Keratinocyte (primary cell): Measurements from ENCODE around the gene ETF1. TPM values are rescaled to one million over a fixed set of nuclear protein-coding genes. Genes with fewer than 3 reads are reported as not detected.

Experiments
- DNase-seq: peaks from one replicate; pipeline ENCODE4 v3.0.0-alpha.2; 2011; ENCODE audit warnings: low read depth, missing footprints, low spot score
- FAIRE-seq: peaks from 2 replicates; lab custom pipeline; 2011; peaks lifted over from hg19 to GRCh38; lab: Jason Lieb, UNC
- H2AFZ ChIP-seq: 2 replicates; pipeline ENCODE4 v1.6.0; 2012; ENCODE audit warnings: low read length, control low read depth, inconsistent platforms; ENCODE audit not compliant: control insufficient read depth
- H3K27ac ChIP-seq: 2 replicates; pipeline ENCODE4 v1.5.1; 2011; ENCODE audit warnings: low read length; ENCODE audit not compliant: control insufficient read depth, insufficient read depth
- H3K27me3 ChIP-seq: 3 replicates; pipeline ENCODE4 v1.6.0; 2011; ENCODE audit warnings: low read length; ENCODE audit not compliant: control insufficient read depth, insufficient read depth; ENCODE audit errors: extremely low read depth
- H3K36me3 ChIP-seq, 2 experiments: 2 replicates in 1 of 2; 3 replicates in 1 of 2; pipeline ENCODE4 v1.5.1; 2011; ENCODE audit warnings: low read length in 2 of 2, mild to moderate bottlenecking in 1 of 2; ENCODE audit not compliant: control insufficient read depth in 2 of 2, insufficient read depth in 2 of 2; ENCODE audit errors: extremely low read depth in 1 of 2
- H3K4me1 ChIP-seq: 3 replicates; pipeline ENCODE4 v1.5.1; 2011; ENCODE audit warnings: low read length; ENCODE audit not compliant: control insufficient read depth, insufficient read depth; ENCODE audit errors: extremely low read depth
- H3K4me2 ChIP-seq: 3 replicates; pipeline ENCODE4 v1.6.0; 2011; ENCODE audit warnings: low read depth, low read length; ENCODE audit not compliant: control insufficient read depth, insufficient read depth; ENCODE audit errors: extremely low read depth
- H3K4me3 ChIP-seq, 3 experiments: fragments of 200-600 bp in 1 of 3; sonication (generic) in 1 of 3; 2 replicates in 2 of 3; 3 replicates in 1 of 3; pipeline ENCODE4 v1.5.1; 2011 to 2016; ENCODE audit warnings: low read length in 3 of 3, mild to moderate bottlenecking in 3 of 3, control low read depth in 2 of 3, inconsistent platforms in 1 of 3, low read depth in 1 of 3, mixed read lengths in 1 of 3, mixed run types in 1 of 3, moderate library complexity in 1 of 3; ENCODE audit not compliant: control insufficient read depth in 2 of 3, insufficient read depth in 2 of 3; ENCODE audit errors: extremely low read depth in 1 of 3
- H3K79me2 ChIP-seq: 2 replicates; pipeline ENCODE4 v1.6.0; 2012; ENCODE audit warnings: low read length; ENCODE audit not compliant: control insufficient read depth, insufficient read depth
- H3K9ac ChIP-seq: 3 replicates; pipeline ENCODE4 v1.6.0; 2011; ENCODE audit warnings: low read length; ENCODE audit not compliant: control insufficient read depth, insufficient read depth; ENCODE audit errors: extremely low read depth
- H3K9me1 ChIP-seq: 3 replicates; pipeline ENCODE4 v1.6.0; 2011; ENCODE audit warnings: low read length; ENCODE audit not compliant: control insufficient read depth, insufficient read depth; ENCODE audit errors: extremely low read depth
- H3K9me3 ChIP-seq: 2 replicates; pipeline ENCODE4 v1.5.1; 2012; ENCODE audit warnings: low read depth, low read length; ENCODE audit not compliant: control insufficient read depth
- H4K20me1 ChIP-seq: 3 replicates; pipeline ENCODE4 v1.6.0; 2011; ENCODE audit warnings: low read length; ENCODE audit not compliant: control insufficient read depth, insufficient read depth; ENCODE audit errors: extremely low read depth
- CTCF ChIP-seq, 3 experiments: IDR thresholded peaks in 1 of 3; conservative IDR thresholded peaks in 1 of 3; optimal IDR thresholded peaks in 1 of 3; 2 replicates in 2 of 3; 3 replicates in 1 of 3; pipeline versions ENCODE3 to v1.5.1; 2011; ENCODE audit warnings: low read length in 3 of 3, mild to moderate bottlenecking in 3 of 3, moderate library complexity in 2 of 3, control low read depth in 1 of 3, inconsistent platforms in 1 of 3; ENCODE audit not compliant: insufficient read depth in 2 of 3; ENCODE audit errors: extremely low read depth in 1 of 3
- EZH2 ChIP-seq: IDR thresholded peaks from one replicate; pipeline ENCODE4 v1.6.1; 2012; ENCODE audit warnings: inconsistent platforms, mild to moderate bottlenecking, low read length, moderate library complexity
- dilution Hi-C: fragments of 300-500 bp; cut with MboI; formaldehyde crosslinking; loops from one replicate; pipeline ENCODE4 v1.7.0; 2020; ENCODE audit warnings: low sequenced_read_pairs; ENCODE audit not compliant: extremely low pct_ligation_motif_present
- polyA plus RNA-seq, 5 experiments: library from polyadenylated mRNA; depleted of rRNA in 3 of 5; stranded (reverse) in 3 of 5; stranded (forward) in 1 of 5; unstranded in 1 of 5; fragments of >200 nt; gene quantifications; 1 replicate in 1 of 5; 2 replicates in 3 of 5; 3 replicates in 1 of 5; pipeline versions ENCODE4 v1.2.1 to v1.2.3, GENCODE V29; 2011 to 2012; ENCODE audit warnings: missing spikeins in 2 of 5, low read depth in 1 of 5, low replicate concordance in 1 of 5

The ETF1 gene
- polyA plus RNA-seq, 1 donor (not counting 4 experiments of a cell fraction or from before 2014, with no cell fraction given) = 137 TPM

DNA sequence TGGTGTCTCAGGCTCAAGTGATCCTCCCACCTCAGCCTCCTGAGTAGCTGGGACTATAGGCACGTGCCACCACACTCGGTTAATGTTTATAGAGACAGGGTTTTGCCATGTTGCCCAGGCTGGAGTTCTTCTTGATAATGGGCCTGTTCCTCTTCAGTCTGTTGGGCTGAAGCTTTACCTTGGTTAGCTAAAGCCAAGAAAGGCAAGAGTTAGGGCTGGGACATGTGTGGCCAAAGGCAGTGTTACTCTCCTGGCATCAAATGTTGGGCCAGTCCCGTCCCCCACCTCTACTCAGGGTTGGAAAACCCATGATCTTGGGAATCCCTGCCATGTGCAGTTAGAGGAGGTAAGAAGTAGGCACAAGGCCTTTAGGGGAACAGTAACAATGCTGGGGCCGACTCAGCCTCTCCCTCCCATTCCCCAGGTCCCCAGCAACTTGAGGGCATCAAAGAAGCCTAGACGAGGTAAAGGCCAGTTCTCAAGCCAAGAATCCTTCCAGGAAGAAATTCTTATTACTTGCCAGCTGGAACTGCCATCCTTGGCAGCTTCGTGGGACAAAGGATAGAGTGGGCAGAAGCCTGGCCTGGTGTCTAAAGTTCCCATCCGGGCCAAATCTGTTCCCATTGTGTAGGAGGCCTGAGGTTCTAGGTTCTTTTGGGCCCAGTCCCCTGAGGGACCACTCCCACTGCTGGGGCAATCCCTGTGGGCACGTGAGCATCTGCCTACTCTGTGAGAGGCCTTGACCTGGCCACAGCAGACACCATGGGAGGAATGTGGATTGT is 73.3 kb downstream of the ETF1 start:
- Histone ChIP-seq H3K9me3 (no peaks in the 10 kb centered on the region), H3K27me3 (no peaks in the 10 kb centered on the region), H2AFZ (no peak overlapping the region), H3K9me1 (no peaks in the 10 kb centered on the region), H4K20me1 (peaks cover 16% of the 10 kb centered on the region), H3K4me3 (no peak overlapping the region), H3K9ac (no peak overlapping the region), H3K4me2 (no peak overlapping the region), H3K36me3 (peaks cover 11 to 20% of the 10 kb centered on the region in 2 experiments), H3K79me2 (peaks cover 12% of the 10 kb centered on the region), H3K4me1 (peaks cover 21% of the 10 kb centered on the region), H3K27ac (no peak overlapping the region)
- no peak for DNase-seq
- dilution Hi-C loops = no loop called here
- FAIRE-seq = no peak
- no peak for TF ChIP-seq CTCF (optimal IDR thresholded peaks at IDR 0.05 in 1 of 3, IDR thresholded peaks at IDR 0.05 in 1 of 3, conservative IDR thresholded peaks at IDR 0.05 in 1 of 3; ENCODE audit: extremely low read depth in 1 of 3, insufficient read depth in 2 of 3, low read length in 3 of 3)
- no peak for TF ChIP-seq EZH2

- Histone ChIP-seq H3K79me2 (peaks cover 12% of the 10 kb centered on the region), H3K36me3 (peaks cover 11 to 20% of the 10 kb centered on the region in 2 experiments), H3K4me1 (peaks cover 23% of the 10 kb centered on the region), H3K27me3 (no peaks in the 10 kb centered on the region), H2AFZ (no peak overlapping the region), H3K9me3 (no peaks in the 10 kb centered on the region), H3K9me1 (no peaks in the 10 kb centered on the region), H3K27ac (no peak overlapping the region), H3K4me2 (no peak overlapping the region), H4K20me1 (peaks cover 16% of the 10 kb centered on the region), H3K4me3 (no peak overlapping the region), H3K9ac (no peak overlapping the region)
- no peak for FAIRE-seq
- TF ChIP-seq EZH2 (no peak), CTCF (optimal IDR thresholded peaks at IDR 0.05 in 1 of 3, IDR thresholded peaks at IDR 0.05 in 1 of 3, conservative IDR thresholded peaks at IDR 0.05 in 1 of 3; ENCODE audit: extremely low read depth in 1 of 3, insufficient read depth in 2 of 3, low read length in 3 of 3) (no peak)
- dilution Hi-C loops = no loop called here
- no peak for DNase-seq
Measured at GRCh38 chr5:138468966-138469539, 74.0 kb downstream of the ETF1 start.
